Left ventricle myocardium inferior (tissue), 1 donor: ENCODE data around the gene CLN3. TPM values are rescaled to one million over a fixed set of nuclear protein-coding genes. Genes with fewer than 3 reads are reported as not detected.
"Not testable (repeated sequence)": the region's sequence is repeated elsewhere in the genome, so short reads cannot be mapped to it uniquely, and the experiment has no call there.

Experiments used
- DNase-seq: peaks from one replicate; pipeline ENCODE4 v3.0.0-alpha.2; 2020
- H3K27ac ChIP-seq: fragments of 200-600 bp; replicated peaks from 2 replicates; pipeline ENCODE4 v1.8.0; 2021
- H3K27me3 ChIP-seq: fragments of 200-600 bp; 2 replicates; pipeline ENCODE4 v1.8.0; 2021; ENCODE audit warnings: low read depth
- H3K36me3 ChIP-seq: fragments of 200-600 bp; 2 replicates; pipeline ENCODE4 v1.8.0; 2021
- H3K4me1 ChIP-seq: fragments of 200-600 bp; 2 replicates; pipeline ENCODE4 v1.8.0; 2021
- H3K4me3 ChIP-seq: fragments of 200-600 bp; 2 replicates; pipeline ENCODE4 v1.8.0; 2021; ENCODE audit warnings: mild to moderate bottlenecking, moderate library complexity
- H3K9me3 ChIP-seq: fragments of 200-600 bp; replicated peaks from 2 replicates; pipeline ENCODE4 v1.8.0; 2021
- intact Hi-C: fragments of 100-400 bp; cut with micrococcal nuclease; formaldehyde crosslinking; loops from one replicate; pipeline ENCODE4 v1.11.0; 2022
- total RNA-seq: library from RNA; stranded (reverse); fragmentation: NEBNext Ultra II Directional; extraction: Animal tissue kit (Norgen Biotek cat#: 25700); gene quantifications from one replicate; pipeline ENCODE4 v1.2.1, GENCODE V29; 2021
- TF ChIP-seq, protein P1 (sequence below): fragments of 200-600 bp; IDR thresholded peaks from 2 replicates; pipeline ENCODE4 v1.8.0; 2021; ENCODE audit warnings: antibody characterized with exemption, mild to moderate bottlenecking, borderline replicate concordance
- donor health status: DM: no; HTN: yes; CAD: no; lungs with severe emphysema.

The CLN3 gene
- total RNA-seq, 1 donor from 2014 or later = 13.6 TPM

DNA sequence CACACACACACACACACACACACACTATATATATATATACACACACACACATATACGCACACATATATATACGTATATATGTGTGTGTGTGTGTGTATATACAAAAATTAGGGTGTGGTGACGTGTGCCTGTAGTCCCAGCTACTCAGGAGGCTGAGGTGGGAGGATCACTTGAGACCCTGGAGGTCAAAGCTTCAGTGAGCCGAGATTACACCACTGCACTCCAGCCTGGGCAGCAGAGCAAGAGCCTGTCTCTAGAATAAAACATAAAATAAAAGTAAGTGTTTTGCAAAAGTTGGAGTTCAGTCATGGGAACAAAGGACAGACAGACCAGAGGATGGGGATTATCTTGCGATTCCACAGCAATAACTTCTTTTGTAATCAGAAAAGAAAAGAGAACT, 36.1 kb upstream of the CLN3 start:
- intact Hi-C loops = no loop called here

DNA sequence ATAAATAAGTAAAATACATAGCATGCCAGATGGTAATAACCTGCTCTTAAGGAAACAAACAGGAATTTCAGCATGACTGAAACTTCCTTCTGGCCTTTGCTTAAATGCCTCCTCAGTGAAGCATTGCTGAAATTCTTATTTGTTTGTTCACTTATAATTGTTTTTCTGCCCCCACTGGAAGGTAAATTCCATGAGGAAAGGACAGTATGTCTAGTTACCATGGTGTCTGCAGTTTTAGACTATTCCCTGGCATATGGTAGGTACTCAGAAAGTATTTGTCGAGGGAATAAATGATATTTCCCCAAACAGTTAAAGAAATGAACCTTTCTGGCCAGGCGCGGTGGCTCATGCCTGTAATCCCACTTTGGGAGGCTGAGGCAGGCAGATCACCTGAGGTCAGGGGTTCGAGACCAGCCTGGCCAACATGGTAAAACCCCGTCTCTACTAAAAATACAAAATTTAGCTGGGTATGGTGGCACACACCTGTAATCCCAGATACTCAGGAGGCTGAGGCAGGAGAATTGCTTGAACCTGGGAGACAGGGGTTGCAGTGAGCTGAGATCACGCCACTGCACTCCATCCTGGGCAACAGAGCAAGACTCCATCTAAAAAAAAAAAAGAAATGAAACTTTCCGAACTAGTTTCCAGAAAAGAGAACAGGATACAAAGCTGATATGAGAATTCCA, 35.4 kb upstream of the CLN3 start:
- H3K36me3 ChIP-seq, DNase-seq, H3K4me3 ChIP-seq, H3K27me3 ChIP-seq, intact Hi-C loops, H3K27ac ChIP-seq, H3K9me3 ChIP-seq: not testable (repeated sequence)
- peaks cover 17% of the 10 kb centered on the region for H3K4me1 ChIP-seq

More for the DNA sequence above, 36.1 kb upstream of the CLN3 start:
- H3K4me3 ChIP-seq = no peak overlapping the region
- H3K36me3 ChIP-seq = no peaks in the 10 kb centered on the region
- no peak overlapping the region for H3K27ac ChIP-seq
- H3K9me3 ChIP-seq = no peaks in the 10 kb centered on the region
- TF ChIP-seq, protein P1, sequence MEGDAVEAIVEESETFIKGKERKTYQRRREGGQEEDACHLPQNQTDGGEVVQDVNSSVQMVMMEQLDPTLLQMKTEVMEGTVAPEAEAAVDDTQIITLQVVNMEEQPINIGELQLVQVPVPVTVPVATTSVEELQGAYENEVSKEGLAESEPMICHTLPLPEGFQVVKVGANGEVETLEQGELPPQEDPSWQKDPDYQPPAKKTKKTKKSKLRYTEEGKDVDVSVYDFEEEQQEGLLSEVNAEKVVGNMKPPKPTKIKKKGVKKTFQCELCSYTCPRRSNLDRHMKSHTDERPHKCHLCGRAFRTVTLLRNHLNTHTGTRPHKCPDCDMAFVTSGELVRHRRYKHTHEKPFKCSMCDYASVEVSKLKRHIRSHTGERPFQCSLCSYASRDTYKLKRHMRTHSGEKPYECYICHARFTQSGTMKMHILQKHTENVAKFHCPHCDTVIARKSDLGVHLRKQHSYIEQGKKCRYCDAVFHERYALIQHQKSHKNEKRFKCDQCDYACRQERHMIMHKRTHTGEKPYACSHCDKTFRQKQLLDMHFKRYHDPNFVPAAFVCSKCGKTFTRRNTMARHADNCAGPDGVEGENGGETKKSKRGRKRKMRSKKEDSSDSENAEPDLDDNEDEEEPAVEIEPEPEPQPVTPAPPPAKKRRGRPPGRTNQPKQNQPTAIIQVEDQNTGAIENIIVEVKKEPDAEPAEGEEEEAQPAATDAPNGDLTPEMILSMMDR = no peak
- no peaks in the 10 kb centered on the region for H3K27me3 ChIP-seq
- DNase-seq = no peak
- H3K4me1 ChIP-seq = peaks cover 25% of the 10 kb centered on the region

DNA sequence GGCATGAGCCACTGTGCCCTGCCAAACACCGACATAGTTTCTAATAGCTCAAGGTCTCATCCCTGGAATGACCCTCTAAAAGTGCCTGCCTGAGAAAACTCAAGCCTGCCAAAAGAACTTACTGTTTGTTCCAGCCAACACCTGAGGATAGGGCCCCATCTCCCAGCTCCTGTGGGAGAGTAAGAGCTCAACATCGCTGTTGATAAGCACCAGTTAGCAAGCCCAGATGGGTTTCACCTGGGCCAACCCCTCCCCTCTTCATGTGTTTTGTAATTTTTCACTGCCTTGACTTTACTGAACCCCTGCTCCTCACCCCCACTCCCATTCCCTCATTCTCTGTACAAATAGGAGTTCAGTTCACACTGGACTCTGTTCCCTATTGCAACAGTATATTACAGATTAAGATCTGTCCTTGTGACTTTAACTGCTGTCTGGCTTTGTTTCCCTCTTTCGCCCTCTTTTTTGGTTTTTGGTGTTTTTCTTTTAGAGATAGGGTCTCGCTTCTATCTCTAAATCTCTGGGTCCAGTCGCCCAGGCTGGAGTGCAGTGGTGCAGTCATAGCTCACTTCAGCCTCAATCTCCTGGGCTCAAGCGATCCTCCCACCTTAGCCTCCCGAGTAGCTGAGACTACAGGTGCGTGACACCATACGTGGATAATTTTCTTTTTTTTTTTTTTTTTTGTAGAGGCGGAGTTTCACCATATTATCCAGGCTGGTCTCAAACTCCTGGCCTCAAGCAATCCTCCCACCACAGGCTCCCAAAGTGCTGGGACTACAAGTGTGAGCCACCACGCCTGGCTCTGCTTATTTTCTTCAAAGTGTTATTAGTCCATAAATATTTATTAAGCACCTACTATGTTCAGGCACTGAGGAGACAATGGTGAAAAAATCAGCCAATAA, 34.6 kb upstream of the CLN3 start:
- H3K27ac ChIP-seq = no peak overlapping the region
- no peaks in the 10 kb centered on the region for H3K9me3 ChIP-seq
- intact Hi-C loops = no loop called here
- H3K4me1 ChIP-seq = peaks cover 11% of the 10 kb centered on the region
- TF ChIP-seq, protein P1 = no peak
- no peaks in the 10 kb centered on the region for H3K27me3 ChIP-seq
- no peaks in the 10 kb centered on the region for H3K36me3 ChIP-seq
- no peak for DNase-seq
- H3K4me3 ChIP-seq = no peak overlapping the region

DNA sequence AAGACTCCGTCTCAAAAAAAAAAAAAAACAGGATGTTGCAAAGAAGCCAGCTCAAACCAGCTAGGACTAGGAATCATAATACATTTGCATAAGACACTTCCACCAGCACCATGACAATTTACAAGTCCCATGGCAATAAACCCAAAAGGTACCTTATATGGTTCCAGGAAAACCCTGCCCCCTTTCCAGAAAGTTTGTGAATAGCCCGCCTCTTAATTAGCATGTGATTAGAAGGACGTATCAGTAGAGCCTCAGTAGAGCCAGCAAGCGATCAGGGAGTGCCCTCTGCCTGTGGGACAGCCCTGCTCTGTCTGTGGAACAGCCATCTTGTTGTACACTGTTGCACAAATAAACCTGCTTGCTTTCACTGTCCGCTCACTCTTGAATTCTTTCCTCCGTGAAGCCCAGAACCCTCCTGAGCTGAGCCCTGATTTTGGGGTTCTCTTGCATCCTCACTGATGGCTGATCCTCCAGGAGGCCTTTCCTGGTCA, 32.9 kb upstream of the CLN3 start:
- no peak for DNase-seq
- Histone ChIP-seq H3K27ac (no peak overlapping the region), H3K4me1 (peaks cover 11% of the 10 kb centered on the region), H3K4me3 (no peak overlapping the region), H3K9me3 (no peaks in the 10 kb centered on the region), H3K27me3 (no peaks in the 10 kb centered on the region), H3K36me3 (no peaks in the 10 kb centered on the region)
- intact Hi-C loops = no loop called here
- TF ChIP-seq, protein P1 = no peak

DNA sequence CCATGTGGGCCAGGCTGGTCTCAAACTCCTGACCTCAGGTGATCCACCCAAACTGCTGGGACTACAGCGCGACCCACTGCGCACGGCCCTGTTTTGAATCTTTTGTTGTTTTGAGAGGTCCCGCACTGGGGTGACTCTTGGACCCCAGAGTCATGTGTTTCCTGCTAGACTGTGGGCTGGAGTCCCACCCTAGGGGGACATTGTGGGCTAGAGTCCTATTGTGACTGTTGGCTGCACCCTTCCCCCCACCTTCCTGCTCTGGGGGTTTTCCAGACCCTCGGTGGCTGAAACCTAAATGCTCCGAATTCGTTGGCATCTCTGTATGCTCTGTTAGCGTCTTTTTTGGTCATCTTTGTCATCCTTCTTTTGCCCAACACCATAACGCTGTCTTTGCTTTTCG, 30.9 kb upstream of the CLN3 start:
- Histone ChIP-seq H3K4me3 (no peak overlapping the region), H3K4me1 (peaks cover 6% of the 10 kb centered on the region), H3K27me3 (no peaks in the 10 kb centered on the region), H3K9me3 (no peaks in the 10 kb centered on the region), H3K27ac (no peak overlapping the region), H3K36me3 (no peaks in the 10 kb centered on the region)
- TF ChIP-seq, protein P1 = no peak
- intact Hi-C loops = no loop called here
- DNase-seq = no peak
